SK-N-SH treated with all-trans-retinoic acid at 6 μM for 48 hours (cell line): Measurements from ENCODE around the gene BPTF.

Experiments
- ARNTL ChIP-seq: fragments of 450-650 bp; formaldehyde crosslinking; IDR thresholded peaks from 2 replicates; pipeline ENCODE4 v1.5.0; 2020; ENCODE audit warnings: low read depth, mild to moderate bottlenecking, moderate library complexity, borderline replicate concordance
- BACH2 ChIP-seq: fragments of 250-450 bp; sonication (Bioruptor Pico); IDR thresholded peaks from 2 replicates; pipeline ENCODE4 v1.9.0; 2021; ENCODE audit warnings: mild to moderate bottlenecking, borderline replicate concordance
- GLIS3 ChIP-seq: fragments of 250-450 bp; sonication (Bioruptor Pico); IDR thresholded peaks from 2 replicates; pipeline ENCODE4 v1.5.0; 2020; ENCODE audit warnings: mild to moderate bottlenecking, moderate library complexity
- POU6F1 ChIP-seq: fragments of 250-450 bp; sonication (Bioruptor Pico); IDR thresholded peaks from 2 replicates; pipeline ENCODE4 v1.8.0; 2021; ENCODE audit warnings: low read depth, mild to moderate bottlenecking, moderate library complexity, borderline replicate concordance
- ZNF70 ChIP-seq: fragments of 450-650 bp; formaldehyde crosslinking; IDR thresholded peaks from 2 replicates; pipeline ENCODE4 v1.5.0; 2020; ENCODE audit warnings: mild to moderate bottlenecking, moderate library complexity

DNA sequence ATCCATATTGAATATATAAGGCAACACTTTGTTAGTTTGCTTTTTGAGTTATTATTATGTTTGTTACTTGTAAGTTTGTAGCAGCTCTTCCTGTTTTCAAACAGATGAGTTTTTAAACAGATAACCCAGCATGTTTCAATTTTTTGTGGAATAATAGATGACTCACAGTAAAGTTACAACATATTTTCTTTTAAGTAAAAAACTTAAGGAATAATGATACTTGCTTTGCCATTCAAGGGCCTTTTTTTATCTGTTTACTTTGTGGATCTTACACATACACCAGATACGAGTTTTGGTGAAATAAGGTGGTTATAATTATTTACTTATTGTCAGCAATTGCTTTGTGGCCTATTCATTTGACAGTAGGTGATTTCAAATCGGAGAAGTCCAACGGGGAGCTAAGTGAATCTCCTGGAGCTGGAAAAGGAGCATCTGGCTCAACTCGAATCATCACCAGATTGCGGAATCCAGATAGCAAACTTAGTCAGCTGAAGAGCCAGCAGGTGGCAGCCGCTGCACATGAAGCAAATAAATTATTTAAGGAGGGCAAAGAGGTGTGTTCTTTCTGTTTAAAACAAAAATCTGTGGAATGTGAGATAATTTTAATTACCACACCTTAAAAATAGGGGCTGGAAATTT, 66.3 kb downstream of the BPTF start:
- TF ChIP-seq POU6F1 = no peak
- no peak for TF ChIP-seq BACH2 (CRISPR knock-in tag)
- TF ChIP-seq ZNF70 = no peak
- TF ChIP-seq ARNTL (CRISPR knock-in tag) = no peak
- TF ChIP-seq GLIS3 = no peak
